ENCODE results near the gene CACNA1G.

CACNA1G gene

GRCh38 chr17:50517504-50518383, 42.8 kb upstream of the CACNA1G start:
- in situ Hi-C loops (cut with HindIII; ENCODE audit: low sequenced_read_pairs): no loop called here
- no peak for DNase-seq (ENCODE audit: low read depth, low spot score)
- no peak for TF ChIP-seq CTCF (IDR thresholded peaks at IDR 0.05; ENCODE audit: low read depth, low read length)
- no peak overlapping the region for H3K4me3 ChIP-seq (ENCODE audit: low read depth, low read length)

- no peak for TF ChIP-seq CTCF (IDR thresholded peaks at IDR 0.05; ENCODE audit: low read depth, low read length)
- DNase-seq (ENCODE audit: low read depth, low spot score): peak; percentile 37
- in situ Hi-C loops (cut with HindIII; ENCODE audit: low sequenced_read_pairs): no loop called here
- no peak overlapping the region for H3K4me3 ChIP-seq (ENCODE audit: low read depth, low read length)
These were observed 42.0 kb upstream of the CACNA1G start for GRCh38 chr17:50518384-50519023.

- no peak overlapping the region for H3K4me3 ChIP-seq (ENCODE audit: low read depth, low read length)
- DNase-seq (ENCODE audit: low read depth, low spot score): no peak
- no peak for TF ChIP-seq CTCF (IDR thresholded peaks at IDR 0.05; ENCODE audit: low read depth, low read length)
- in situ Hi-C loops (cut with HindIII; ENCODE audit: low sequenced_read_pairs): no loop called here
These were observed 41.2 kb upstream of the CACNA1G start for GRCh38 chr17:50519141-50519834.

GRCh38 chr17:50520483-50520882, 40.0 kb upstream of the CACNA1G start:
- no peak for DNase-seq (ENCODE audit: low read depth, low spot score)
- no peak overlapping the region for H3K4me3 ChIP-seq (ENCODE audit: low read depth, low read length)
- in situ Hi-C loops (cut with HindIII; ENCODE audit: low sequenced_read_pairs): no loop called here
- TF ChIP-seq CTCF (IDR thresholded peaks at IDR 0.05; ENCODE audit: low read depth, low read length): no peak

GRCh38 chr17:50521514-50521913, 39.0 kb upstream of the CACNA1G start:
- no peak for TF ChIP-seq CTCF (IDR thresholded peaks at IDR 0.05; ENCODE audit: low read depth, low read length)
- no peak overlapping the region for H3K4me3 ChIP-seq (ENCODE audit: low read depth, low read length)
- DNase-seq (ENCODE audit: low read depth, low spot score): no peak
- in situ Hi-C loops (cut with HindIII; ENCODE audit: low sequenced_read_pairs): no loop called here

GRCh38 chr17:50522766-50523165, 37.7 kb upstream of the CACNA1G start:
- TF ChIP-seq CTCF (IDR thresholded peaks at IDR 0.05; ENCODE audit: low read depth, low read length): no peak
- no peak for DNase-seq (ENCODE audit: low read depth, low spot score)
- in situ Hi-C loops (cut with HindIII; ENCODE audit: low sequenced_read_pairs): no loop called here
- no peak overlapping the region for H3K4me3 ChIP-seq (ENCODE audit: low read depth, low read length)

Measured in astrocyte of the spinal cord (primary cell).